ENCODE measurements around the gene RNF212B.

The RNF212B gene

GRCh38 chr14:23296012-23296777 is 58.5 kb downstream of the RNF212B start:
- DNase-seq (ENCODE audit: low read depth), result no peak

- DNase-seq (ENCODE audit: low read depth), result no peak
Measured at GRCh38 chr14:23297096-23297495, 59.4 kb downstream of the RNF212B start.

GRCh38 chr14:23297611-23298277 is 60.0 kb downstream of the RNF212B start:
- no peak for DNase-seq (ENCODE audit: low read depth)

GRCh38 chr14:23299211-23299957 is 61.6 kb downstream of the RNF212B start:
- DNase-seq (ENCODE audit: low read depth), result no peak

- no peak for DNase-seq (ENCODE audit: low read depth)
Measured at GRCh38 chr14:23299986-23300686, 62.4 kb downstream of the RNF212B start.

GRCh38 chr14:23300687-23301223 is 63.0 kb downstream of the RNF212B start:
- no peak for DNase-seq (ENCODE audit: low read depth)

GRCh38 chr14:23301288-23301968 is 63.7 kb downstream of the RNF212B start:
- peak; percentile 87 for DNase-seq (ENCODE audit: low read depth)

- DNase-seq (ENCODE audit: low read depth), result no peak
Measured at GRCh38 chr14:23301969-23302289, 64.2 kb downstream of the RNF212B start.

- peak; percentile 72 for DNase-seq (ENCODE audit: low read depth)
Measured at GRCh38 chr14:23302290-23303225, 64.8 kb downstream of the RNF212B start, which contains the start of gene PPP1R3E. Gene PPP1R3E (minus strand): TSS chr14:23302859. CDS start chr14:23302576, 283 bp downstream.

GRCh38 chr14:23306412-23307145 is 68.8 kb downstream of the RNF212B start, which contains the start of gene BCL2L2:
Gene BCL2L2 (plus strand): TSS chr14:23306833. CDS start chr14:23307768, 935 bp downstream.
- DNase-seq (ENCODE audit: low read depth), result no peak

- no peak for DNase-seq (ENCODE audit: low read depth)
Measured at GRCh38 chr14:23307146-23307530, 69.4 kb downstream of the RNF212B start.

GRCh38 chr14:23307687-23308644 is 70.2 kb downstream of the RNF212B start:
- DNase-seq (ENCODE audit: low read depth), result no peak

- no peak for DNase-seq (ENCODE audit: low read depth)
Measured at GRCh38 chr14:23308721-23309445, 71.1 kb downstream of the RNF212B start.

- DNase-seq (ENCODE audit: low read depth), result no peak
Measured at GRCh38 chr14:23310546-23310945, 72.8 kb downstream of the RNF212B start.

- no peak for DNase-seq (ENCODE audit: low read depth)
Measured at GRCh38 chr14:23316300-23316699, 78.6 kb downstream of the RNF212B start.

- no peak for DNase-seq (ENCODE audit: low read depth)
Measured at GRCh38 chr14:23319746-23320583, 82.2 kb downstream of the RNF212B start.

Measured in stimulated activated CD8-positive, alpha-beta memory T cell treated with anti-CD3 and anti-CD28 coated beads, Interleukin-15, amount 100 ng/mL, for 1 hour (primary cell).